H9 (cell line): Measurements from ENCODE around the gene PFKP. TPM values are rescaled to one million over a fixed set of nuclear protein-coding genes. Genes with fewer than 3 reads are reported as not detected.
A peak's percentile ranks its signal among the peaks of the same experiment; 100 is the strongest.

Experiments
- DNase-seq: peaks from one replicate; pipeline ENCODE4 v3.0.0-alpha.2; 2017
- H2AFZ ChIP-seq: one replicate; pipeline ENCODE4 v1.6.1; 2013; ENCODE audit warnings: mild to moderate bottlenecking, low read length, control low read depth, moderate library complexity
- H2AK5ac ChIP-seq: 2 replicates; pipeline ENCODE4 v1.6.1; 2013; ENCODE audit warnings: low read length, control low read depth, mixed read lengths; ENCODE audit not compliant: insufficient read length
- H2BK120ac ChIP-seq: one replicate; pipeline ENCODE4 v1.6.1; 2013; ENCODE audit warnings: low read depth, mild to moderate bottlenecking, low read length, control low read depth, inconsistent platforms; ENCODE audit not compliant: poor library complexity, severe bottlenecking
- H2BK12ac ChIP-seq: 2 replicates; pipeline ENCODE4 v1.6.1; 2013; ENCODE audit warnings: low read length, control low read depth, mixed read lengths, low read depth; ENCODE audit not compliant: insufficient read length
- H2BK15ac ChIP-seq: 2 replicates; pipeline ENCODE4 v1.6.1; 2013; ENCODE audit warnings: low read depth, low read length, control low read depth
- H2BK20ac ChIP-seq: one replicate; pipeline ENCODE4 v1.6.1; 2013; ENCODE audit warnings: low read depth, mild to moderate bottlenecking, low read length, control low read depth, inconsistent platforms; ENCODE audit not compliant: poor library complexity, severe bottlenecking
- H2BK5ac ChIP-seq: 2 replicates; pipeline ENCODE4 v1.6.1; 2013; ENCODE audit warnings: low read length, control low read depth, mixed read lengths; ENCODE audit not compliant: insufficient read length
- H3K14ac ChIP-seq: 2 replicates; pipeline ENCODE4 v1.6.1; 2013; ENCODE audit warnings: low read length, control low read depth; ENCODE audit not compliant: insufficient read depth
- H3K18ac ChIP-seq: 2 replicates; pipeline ENCODE4 v1.6.1; 2013; ENCODE audit warnings: low read depth, mild to moderate bottlenecking, mixed read lengths, low read length, control low read depth; ENCODE audit not compliant: insufficient read length
- H3K23ac ChIP-seq: 2 replicates; pipeline ENCODE4 v1.6.1; 2013; ENCODE audit warnings: low read length, control low read depth, mixed read lengths, low read depth; ENCODE audit not compliant: insufficient read length
- H3K23me2 ChIP-seq: 2 replicates; pipeline ENCODE4 v1.6.1; 2013; ENCODE audit warnings: low read depth, mild to moderate bottlenecking, mixed read lengths, low read length, control low read depth; ENCODE audit not compliant: insufficient read length, poor library complexity, severe bottlenecking
- H3K27ac ChIP-seq: 2 replicates; pipeline ENCODE4 v1.5.1; 2013; ENCODE audit warnings: low read length, control low read depth, mixed read lengths, low read depth; ENCODE audit not compliant: insufficient read length
- H3K27me3 ChIP-seq: 2 replicates; pipeline ENCODE4 v1.6.1; 2013; ENCODE audit warnings: low read length, control low read depth, inconsistent platforms; ENCODE audit not compliant: insufficient read depth
- H3K4ac ChIP-seq: 2 replicates; pipeline ENCODE4 v1.6.1; 2013; ENCODE audit warnings: low read depth, mild to moderate bottlenecking, control low read depth, inconsistent platforms, low read length, moderate library complexity
- H3K4me1 ChIP-seq: 2 replicates; pipeline ENCODE4 v1.6.1; 2013; ENCODE audit warnings: low read length, control low read depth, inconsistent platforms; ENCODE audit not compliant: insufficient read depth
- H3K4me2 ChIP-seq: 2 replicates; pipeline ENCODE4 v1.6.1; 2013; ENCODE audit warnings: low read length, control low read depth, mixed read lengths; ENCODE audit not compliant: insufficient read length, insufficient read depth
- H3K56ac ChIP-seq: 2 replicates; pipeline ENCODE4 v1.6.1; 2013; ENCODE audit warnings: low read depth, mild to moderate bottlenecking, mixed read lengths, low read length, control low read depth; ENCODE audit not compliant: insufficient read length
- H3K79me1 ChIP-seq: 2 replicates; pipeline ENCODE4 v1.6.1; 2013; ENCODE audit warnings: low read depth, mild to moderate bottlenecking, moderate library complexity, low read length, control low read depth, inconsistent platforms; ENCODE audit not compliant: insufficient read depth, poor library complexity, severe bottlenecking
- H3K79me2 ChIP-seq: 2 replicates; pipeline ENCODE4 v1.6.1; 2013; ENCODE audit warnings: low read length, control low read depth, inconsistent platforms; ENCODE audit not compliant: insufficient read depth
- H3K9ac ChIP-seq: 2 replicates; pipeline ENCODE4 v1.6.1; 2013; ENCODE audit warnings: low read length, control low read depth, mixed read lengths; ENCODE audit not compliant: insufficient read length; ENCODE audit errors: extremely low read depth
- H3K9me3 ChIP-seq: one replicate; pipeline ENCODE4 v1.6.1; 2013; ENCODE audit warnings: low read depth, low read length, inconsistent platforms; ENCODE audit not compliant: control insufficient read depth
- H3T11ph ChIP-seq: one replicate; pipeline ENCODE4 v1.6.1; 2013; ENCODE audit warnings: mild to moderate bottlenecking, low read length, control low read depth, inconsistent platforms
- H4K20me1 ChIP-seq: one replicate; pipeline ENCODE4 v1.6.1; 2013; ENCODE audit not compliant: control insufficient read depth, insufficient read length, insufficient read depth
- H4K5ac ChIP-seq: 2 replicates; pipeline ENCODE4 v1.6.1; 2013; ENCODE audit warnings: low read depth, mild to moderate bottlenecking, mixed read lengths, low read length, control low read depth; ENCODE audit not compliant: insufficient read length
- H4K8ac ChIP-seq: replicated peaks from 2 replicates; pipeline ENCODE4 v1.6.1; 2013; ENCODE audit warnings: low read length, control low read depth, mixed read lengths, low read depth; ENCODE audit not compliant: insufficient read length
- H4K91ac ChIP-seq: 2 replicates; pipeline ENCODE4 v1.6.1; 2013; ENCODE audit warnings: low read depth, mild to moderate bottlenecking, moderate library complexity, mixed read lengths, low read length, control low read depth; ENCODE audit not compliant: insufficient read length
- H3K27ac Mint-ChIP-seq, 3 experiments: 2 replicates in 2 of 3; 3 replicates in 1 of 3; pipeline ENCODE4 v1.8.0; 2020 to 2021; ENCODE audit warnings: mixed read lengths in 3 of 3, mild to moderate bottlenecking in 1 of 3, moderate library complexity in 1 of 3
- H3K27me3 Mint-ChIP-seq: 2 replicates; pipeline ENCODE4 v1.8.0; 2021; ENCODE audit warnings: low read depth, mild to moderate bottlenecking, moderate library complexity, mixed read lengths
- H3K36me3 Mint-ChIP-seq, 3 experiments: 2 replicates in 2 of 3; 3 replicates in 1 of 3; pipeline ENCODE4 v1.8.0; 2020 to 2021; ENCODE audit warnings: low read depth in 3 of 3, mixed read lengths in 3 of 3; ENCODE audit not compliant: insufficient read depth in 1 of 3
- H3K4me1 Mint-ChIP-seq, 2 experiments: 2 replicates each; pipeline ENCODE4 v1.8.0; 2020; ENCODE audit warnings: mixed read lengths in 2 of 2
- H3K4me3 Mint-ChIP-seq, 2 experiments: 2 replicates in 1 of 2; 3 replicates in 1 of 2; pipeline ENCODE4 v1.8.0; 2020 to 2021; ENCODE audit warnings: mild to moderate bottlenecking in 2 of 2, mixed read lengths in 2 of 2, moderate library complexity in 1 of 2
- H3K9me3 Mint-ChIP-seq, 2 experiments: 2 replicates in 1 of 2; 3 replicates in 1 of 2; pipeline ENCODE4 v1.8.0; 2020; ENCODE audit warnings: mild to moderate bottlenecking in 2 of 2, mixed read lengths in 2 of 2, moderate library complexity in 1 of 2
- CTCF ChIP-seq: fragments of 200-600 bp; sonication (generic); conservative IDR thresholded peaks from 3 replicates; pipeline ENCODE4 v1.8.0; 2021; ENCODE audit warnings: antibody characterized with exemption, mild to moderate bottlenecking
- WGBS: extraction: QIAGEN DNeasy Blood & Tissue Kit; methylation state at CpG from one replicate; pipeline ENCODE4 v1.1.7; 2013; ENCODE audit warnings: missing lambda C conversion rate, low lambda C conversion rate, mixed read lengths; ENCODE audit not compliant: insufficient read length; ENCODE audit errors: extremely low coverage; 5-methylcytosine and 5-hydroxymethylcytosine counted together
- total RNA-seq: library from RNA; stranded (reverse); gene quantifications from 2 replicates; pipeline ENCODE4 v1.2.1, GENCODE V29; 2021

Gene PFKP
- total RNA-seq, 1 experiment from 2014 or later, result 145 TPM

- H3K4me1 Mint-ChIP-seq, result peaks cover 27 to 45% of the 10 kb centered on the region in 2 experiments
- H2BK12ac ChIP-seq, result no peak overlapping the region
- H2AK5ac ChIP-seq, result no peak overlapping the region
- no peak overlapping the region for H3K4me2 ChIP-seq
- H3K27ac ChIP-seq, result no peak overlapping the region
- no peak overlapping the region for H2BK5ac ChIP-seq
- H2BK15ac ChIP-seq, result no peak overlapping the region
- TF ChIP-seq CTCF, result no peak
- DNase-seq, result no peak
- H2BK120ac ChIP-seq, result no peak overlapping the region
- no peak overlapping the region for H3K4ac ChIP-seq
- no peak overlapping the region for H4K91ac ChIP-seq
- H4K5ac ChIP-seq, result no peak overlapping the region
- peaks cover 14% of the 10 kb centered on the region for H3K4me1 ChIP-seq
- no peak overlapping the region for H3K27ac Mint-ChIP-seq
- peaks cover 11% of the 10 kb centered on the region; the same call in 1 of the 2 replicates for H3K79me2 ChIP-seq
- H3T11ph ChIP-seq, result no peak overlapping the region
- no peak overlapping the region for H3K23ac ChIP-seq
- H3K9me3 Mint-ChIP-seq, result no peaks in the 10 kb centered on the region
- H4K20me1 ChIP-seq, result no peaks in the 10 kb centered on the region
- no peak overlapping the region for H2BK20ac ChIP-seq
- H3K14ac ChIP-seq, result no peak overlapping the region
- peaks cover 12 to 35% (median 34%) of the 10 kb centered on the region in 3 experiments for H3K36me3 Mint-ChIP-seq
- H3K23me2 ChIP-seq, result no peaks in the 10 kb centered on the region
- no peak overlapping the region for H3K56ac ChIP-seq
- H3K79me1 ChIP-seq, result peaks cover 9% of the 10 kb centered on the region
- H3K27me3 Mint-ChIP-seq, result no peaks in the 10 kb centered on the region
- no peak overlapping the region for H3K4me3 Mint-ChIP-seq
- no CpG with 5 or more reads among the region's 15 CpGs for WGBS
- no peaks in the 10 kb centered on the region for H3K9me3 ChIP-seq
- H3K9ac ChIP-seq, result no peak overlapping the region
- peak overlapping the region; percentile 87 for H4K8ac ChIP-seq
- no peaks in the 10 kb centered on the region for H3K27me3 ChIP-seq
- H2AFZ ChIP-seq, result no peak overlapping the region
- no peak overlapping the region for H3K18ac ChIP-seq
Observed at GRCh38 chr10:3082290-3082689, 14.9 kb downstream of the PFKP start.
